Small intestine (tissue), 7 donors: ENCODE data around the gene FBXL22. TPM values are rescaled to one million over a fixed set of nuclear protein-coding genes. Genes with fewer than 3 reads are reported as not detected.
"Not testable (repeated sequence)": the region's sequence is repeated elsewhere in the genome, so short reads cannot be mapped to it uniquely, and the experiment has no call there.

ENCODE experiments used
- DNase-seq, 2 donors: peaks; one replicate each; pipeline versions ENCODE4 v3.0.0 to v3.0.0-alpha.2; 2013
- FAIRE-seq: peaks from 2 replicates; lab custom pipeline; 2012; peaks lifted over from hg19 to GRCh38; lab: Jason Lieb, UNC
- H3K27ac ChIP-seq, 3 donors: one replicate each; pipeline ENCODE4 v1.5.1; 2013; ENCODE audit warnings: low read length in 2 of 3, mild to moderate bottlenecking in 2 of 3, control low read depth in 1 of 3, inconsistent platforms in 1 of 3, low read depth in 1 of 3, moderate library complexity in 1 of 3
- H3K27me3 ChIP-seq, 3 donors: one replicate each; pipeline ENCODE4 v1.6.1; 2013; ENCODE audit warnings: low read length in 3 of 3, inconsistent platforms in 1 of 3; ENCODE audit not compliant: control insufficient read depth in 3 of 3, insufficient read depth in 3 of 3
- H3K36me3 ChIP-seq, 3 donors: one replicate each; pipeline ENCODE4 v1.6.1; 2013; ENCODE audit warnings: low read length in 3 of 3, inconsistent platforms in 1 of 3, low read depth in 1 of 3, mild to moderate bottlenecking in 1 of 3, moderate library complexity in 1 of 3; ENCODE audit not compliant: control insufficient read depth in 3 of 3, insufficient read depth in 2 of 3
- H3K4me1 ChIP-seq, 3 donors: one replicate each; pipeline ENCODE4 v1.6.1; 2013; ENCODE audit warnings: low read length in 2 of 3, inconsistent platforms in 1 of 3, low read depth in 1 of 3, mild to moderate bottlenecking in 1 of 3, moderate library complexity in 1 of 3; ENCODE audit not compliant: control insufficient read depth in 3 of 3, insufficient read depth in 2 of 3
- H3K4me3 ChIP-seq, 3 donors: one replicate each; pipeline ENCODE4 v1.5.1; 2013; ENCODE audit warnings: low read length in 3 of 3, control low read depth in 1 of 3, inconsistent platforms in 1 of 3, low read depth in 1 of 3, mild to moderate bottlenecking in 1 of 3, moderate library complexity in 1 of 3
- H3K9me3 ChIP-seq, 2 donors: one replicate each; pipeline ENCODE4 v1.6.1; 2013; ENCODE audit warnings: low read depth in 1 of 2, low read length in 1 of 2; ENCODE audit not compliant: control insufficient read depth in 2 of 2, insufficient read depth in 1 of 2
- whole genome bisulfite sequencing, 3 donors: extraction: QIAGEN DNeasy Blood & Tissue Kit; methylation state at CpG; one replicate each; pipeline ENCODE4 v1.1.7; 2013; 5-methylcytosine and 5-hydroxymethylcytosine counted together
- polyA plus RNA-seq, 4 donors: library from polyadenylated mRNA; stranded (reverse) in 3 of 4; unstranded in 1 of 4; fragments of 200-250 nt in 3 of 4; fragments of 120-200 nt in 1 of 4; gene quantifications; one replicate each; pipeline versions ENCODE4 v1.2.1 to v1.2.3, GENCODE V29; 2013
- donor health status: healthy with polysubstance abuse.
- donor health status: control.
- donor health status: control.
- donor health status: Bipolar disorder and iron deficiency.
- donor health status: healthy.

The FBXL22 gene
- polyA plus RNA-seq, 4 donors: 2.0 to 2.1 TPM; not detected in 2

DNA sequence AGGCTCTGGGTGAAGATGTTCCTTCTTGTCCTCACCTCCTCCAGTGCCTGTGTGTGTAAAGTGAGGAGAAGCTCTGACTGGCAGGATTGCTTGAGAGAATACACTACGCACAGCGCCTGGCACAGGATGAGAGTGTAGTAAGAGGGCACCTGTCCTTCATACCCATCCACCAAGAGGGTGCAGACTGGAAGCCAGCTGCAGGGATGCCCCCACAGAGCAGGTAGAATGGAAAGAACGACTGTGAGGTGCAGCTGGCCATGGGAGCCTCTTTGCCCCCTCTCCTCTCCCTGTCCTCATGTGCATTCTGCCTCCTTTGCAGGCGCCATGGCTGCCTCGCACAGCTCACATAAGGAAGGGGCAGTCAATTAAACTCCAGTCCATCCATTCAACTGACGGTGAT, 12.3 kb downstream of the FBXL22 start:
- Histone ChIP-seq H3K36me3 (peaks cover 7 to 70% (median 9%) of the 10 kb centered on the region in 3 donors), H3K27me3 (no peaks in the 10 kb centered on the region), H3K4me3 (no peak overlapping the region), H3K9me3 (no peaks in the 10 kb centered on the region), H3K4me1 (peaks cover 2 to 14% (median 3%) of the 10 kb centered on the region in 3 donors), H3K27ac (no peak overlapping the region)
- WGBS, 3 donors: 86 to 91% (median 89%) methylated on average over 6 of the region's 6 CpGs
- DNase-seq (no peak), FAIRE-seq (no peak)

DNA sequence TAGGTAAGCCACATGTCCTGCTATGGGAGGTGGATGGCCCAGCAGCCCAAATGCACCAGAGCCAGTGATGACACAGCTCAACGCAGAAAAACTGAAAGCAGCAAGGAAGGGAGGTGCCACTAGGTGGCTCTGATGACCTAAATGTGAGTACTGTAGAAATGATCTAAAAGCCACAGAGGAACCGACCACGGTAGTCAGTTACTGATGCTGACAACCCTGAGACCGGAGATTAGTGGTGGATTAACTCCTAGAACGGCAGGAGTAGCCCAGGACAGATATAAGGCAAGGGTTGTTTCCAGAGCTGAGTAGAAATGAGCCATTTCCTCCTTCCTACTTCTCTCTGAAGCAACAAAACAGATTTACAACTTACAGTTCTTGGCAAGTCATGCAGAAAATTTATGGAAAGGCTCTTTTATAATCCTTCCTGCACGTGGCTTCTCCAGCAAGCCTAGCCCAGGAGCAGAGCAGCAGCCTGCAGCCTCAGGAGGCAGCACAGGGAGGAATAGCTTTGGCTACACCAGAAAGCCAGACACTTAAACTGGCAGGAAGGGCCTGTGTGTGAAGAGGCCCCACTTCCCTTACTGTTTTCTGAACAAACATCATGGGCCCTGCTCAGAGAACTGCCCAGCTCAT, 13.1 kb downstream of the FBXL22 start:
- Histone ChIP-seq H3K27ac (peak overlapping the region in 2 of 3 donors; percentile 51 to 72), H3K27me3 (no peaks in the 10 kb centered on the region), H3K4me3 (no peak overlapping the region), H3K36me3 (peaks cover 7 to 71% (median 14%) of the 10 kb centered on the region in 3 donors), H3K9me3 (no peaks in the 10 kb centered on the region), H3K4me1 (peaks cover 2 to 14% (median 3%) of the 10 kb centered on the region in 3 donors)
- FAIRE-seq (no peak), DNase-seq (peak; percentile 77 to 81)
- 1 to 2% (median 1%) methylated on average over 6 of the region's 6 CpGs for WGBS, 3 donors

DNA sequence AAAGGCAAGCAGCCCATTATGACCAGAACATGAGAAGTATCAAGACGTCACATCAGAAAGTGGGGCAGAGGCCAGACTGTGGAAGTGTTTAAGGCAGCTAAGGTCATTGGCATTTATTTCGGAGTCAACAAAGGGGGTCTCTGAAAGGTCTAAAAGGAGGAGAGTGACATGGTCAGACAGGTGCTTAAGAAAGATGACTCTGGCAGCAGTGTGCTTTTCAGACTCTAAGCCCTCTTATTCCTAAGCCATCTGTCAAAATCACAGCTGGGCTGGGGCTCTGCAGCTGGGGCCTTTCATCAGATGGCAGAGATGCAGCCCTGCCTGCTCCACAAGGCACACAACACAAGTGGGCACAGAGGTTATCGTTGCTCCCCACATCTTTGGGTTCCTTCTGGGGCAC, 14.0 kb downstream of the FBXL22 start:
- peaks cover 11 to 66% (median 14%) of the 10 kb centered on the region in 3 donors for H3K36me3 ChIP-seq
- H3K9me3 ChIP-seq: no peaks in the 10 kb centered on the region

DNA sequence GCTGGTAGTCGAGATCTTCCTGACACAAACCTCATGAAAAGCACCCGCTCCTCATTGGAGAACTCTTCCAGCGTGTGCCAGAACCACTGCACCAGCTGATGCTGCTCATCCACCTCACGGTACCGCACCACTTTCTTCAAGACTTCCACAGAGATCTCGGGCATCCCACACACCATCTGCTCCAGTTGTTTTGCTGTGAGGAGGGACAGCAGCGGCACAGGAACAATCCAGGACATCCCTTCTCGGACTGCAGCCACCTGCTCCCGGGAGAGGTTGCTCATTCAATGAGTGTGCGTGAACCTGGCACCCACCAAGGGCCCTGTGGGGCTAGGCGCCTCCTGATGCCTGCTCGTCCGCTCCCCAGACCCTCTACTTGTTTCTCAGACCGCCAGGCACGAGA, 15.1 kb downstream of the FBXL22 start:
- H3K4me3 ChIP-seq: no peak overlapping the region
- DNase-seq (no peak), FAIRE-seq (no peak)
- WGBS, 3 donors: 94 to 98% (median 96%) methylated on average over 15 of the region's 15 CpGs
- peaks cover 0 to 14% (median 3%) of the 10 kb centered on the region in 3 donors for H3K4me1 ChIP-seq
- no peaks in the 10 kb centered on the region for H3K9me3 ChIP-seq
- no peaks in the 10 kb centered on the region for H3K27me3 ChIP-seq
- H3K36me3 ChIP-seq: peaks cover 11 to 59% (median 16%) of the 10 kb centered on the region in 3 donors
- H3K27ac ChIP-seq: no peak overlapping the region

More for the DNA sequence above, 14.0 kb downstream of the FBXL22 start:
- Histone ChIP-seq H3K4me1 (peaks cover 0 to 14% (median 3%) of the 10 kb centered on the region in 3 donors), H3K27ac (peak overlapping the region in 1 of 3 donors; percentile 3), H3K4me3 (no peak overlapping the region), H3K27me3 (no peaks in the 10 kb centered on the region)
- WGBS, 3 donors: 59 to 64% (median 63%) methylated on average over 3 of the region's 3 CpGs
- no peak for FAIRE-seq
- peak in 1 of 2 donors; percentile 14 for DNase-seq

DNA sequence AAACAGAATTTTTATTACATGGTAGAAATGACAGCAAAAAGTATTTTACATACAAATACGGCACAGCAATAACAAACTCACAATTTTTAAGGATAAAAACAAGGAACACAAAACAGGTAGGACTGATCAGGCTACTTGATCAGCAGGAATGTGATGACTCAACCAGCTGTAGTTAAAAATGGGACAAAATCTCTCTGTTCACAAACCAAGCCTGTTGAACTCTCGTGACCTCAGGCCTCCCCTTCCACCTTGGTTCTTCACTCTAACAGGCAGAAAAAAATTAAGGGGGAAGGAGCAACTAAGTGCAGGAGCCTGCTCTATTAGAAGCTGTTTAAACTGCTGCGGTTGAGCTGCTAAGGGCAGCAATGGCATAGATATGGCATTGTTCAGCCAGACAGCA, 18.7 kb downstream of the FBXL22 start:
- FAIRE-seq (no peak), DNase-seq (no peak)
- no peaks in the 10 kb centered on the region for H3K27me3 ChIP-seq
- H3K9me3 ChIP-seq: no peaks in the 10 kb centered on the region
- peaks cover 10 to 34% (median 11%) of the 10 kb centered on the region in 3 donors for H3K36me3 ChIP-seq
- H3K4me3 ChIP-seq: no peak overlapping the region
- no peak overlapping the region for H3K27ac ChIP-seq
- peaks cover 0 to 4% (median 0%) of the 10 kb centered on the region in 3 donors for H3K4me1 ChIP-seq
- 90 to 94% (median 92%) methylated on average over 3 of the region's 3 CpGs for WGBS, 3 donors

DNA sequence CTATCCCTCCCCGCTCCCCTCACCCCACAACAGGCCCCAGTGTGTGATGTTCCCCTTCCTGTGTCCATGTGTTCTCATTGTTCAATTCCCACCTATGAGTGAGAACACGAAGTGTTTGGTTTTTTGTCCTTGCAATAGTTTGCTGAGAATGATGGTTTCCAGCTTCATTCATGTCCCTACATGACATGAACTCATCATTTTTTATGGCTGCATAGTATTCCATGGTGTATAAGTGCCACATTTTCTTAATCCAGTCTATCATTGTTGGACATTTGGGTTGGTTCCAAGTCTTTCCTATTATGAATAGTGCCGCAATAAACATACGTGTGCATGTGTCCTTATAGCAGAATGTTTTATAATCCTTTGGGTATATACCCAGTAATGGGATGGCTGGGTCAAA, 20.0 kb downstream of the FBXL22 start:
- not testable (repeated sequence) for FAIRE-seq

DNA sequence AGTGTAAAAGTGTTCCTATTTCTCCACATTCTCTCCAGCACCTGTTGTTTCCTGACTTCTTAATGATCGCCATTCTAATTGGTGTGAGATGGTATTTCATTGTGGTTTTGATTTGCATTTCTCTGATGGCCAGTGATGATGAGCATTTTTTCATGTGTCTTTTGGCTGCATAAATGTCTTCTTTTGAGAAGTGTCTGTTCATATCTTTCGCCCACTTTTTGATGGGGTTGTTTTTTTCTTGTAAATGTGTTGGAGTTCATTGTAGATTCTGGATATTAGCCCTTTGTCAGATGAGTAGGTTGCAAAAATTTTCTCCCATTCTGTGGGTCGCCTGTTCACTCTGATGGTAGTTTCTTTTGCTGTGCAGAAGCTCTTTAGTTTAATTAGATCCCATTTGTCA, 20.4 kb downstream of the FBXL22 start:
- WGBS, 3 donors: 95 to 98% (median 97%) methylated on average over 2 to 3 of the region's 3 CpGs

More for the DNA sequence above, 20.0 kb downstream of the FBXL22 start:
- not testable (repeated sequence) for H3K27me3 ChIP-seq, H3K27ac ChIP-seq, H3K9me3 ChIP-seq, H3K4me3 ChIP-seq, H3K4me1 ChIP-seq, DNase-seq
- WGBS, 3 donors: 97 to 98% (median 97%) methylated on average over 3 to 4 of the region's 4 CpGs
- peaks cover 6 to 28% (median 9%) of the 10 kb centered on the region in 3 donors for H3K36me3 ChIP-seq

DNA sequence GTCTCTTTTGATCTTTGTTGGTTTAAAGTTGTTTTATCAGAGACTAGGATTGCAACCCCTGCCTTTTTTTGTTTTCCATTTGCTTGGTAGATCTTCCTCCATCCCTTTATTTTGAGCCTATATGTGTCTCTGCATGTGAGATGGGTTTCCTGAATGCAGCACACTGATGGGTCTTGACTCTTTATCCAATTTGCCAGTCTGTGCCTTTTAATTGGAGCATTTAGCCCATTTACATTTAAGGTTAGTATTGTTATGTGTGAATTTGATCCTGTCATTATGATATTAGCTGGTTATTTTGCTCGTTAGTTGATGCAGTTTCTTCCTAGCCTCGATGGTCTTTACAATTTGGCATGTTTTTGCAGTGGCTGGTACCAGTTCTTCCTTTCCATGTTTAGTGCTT, 23.6 kb downstream of the FBXL22 start:
- DNase-seq, H3K27me3 ChIP-seq, H3K4me1 ChIP-seq, H3K27ac ChIP-seq, H3K9me3 ChIP-seq, FAIRE-seq, H3K4me3 ChIP-seq: not testable (repeated sequence)
- WGBS, 3 donors: no CpG with 5 or more reads among the region's 2 CpGs
- peaks cover 9 to 31% (median 16%) of the 10 kb centered on the region in 3 donors for H3K36me3 ChIP-seq

More for the DNA sequence above, 20.4 kb downstream of the FBXL22 start:
- not testable (repeated sequence) for H3K4me3 ChIP-seq, H3K4me1 ChIP-seq, H3K27ac ChIP-seq, H3K9me3 ChIP-seq, FAIRE-seq, DNase-seq, H3K27me3 ChIP-seq
- H3K36me3 ChIP-seq: peaks cover 6 to 27% (median 9%) of the 10 kb centered on the region in 3 donors
